Kidney (tissue), 14 donors: ENCODE results near the gene SLC9A4. TPM values are rescaled to one million over a fixed set of nuclear protein-coding genes. Genes with fewer than 3 reads are reported as not detected.

Experiments
- DNase-seq, 5 donors: peaks; one replicate each; pipeline ENCODE4 v3.0.0-alpha.2; 2013 to 2020
- FAIRE-seq: peaks from 2 replicates; lab custom pipeline; 2012; peaks lifted over from hg19 to GRCh38; lab: Jason Lieb, UNC
- H3K27ac ChIP-seq, 2 donors: one replicate each; pipeline ENCODE4 v1.7.0; 2013; ENCODE audit warnings: low read depth in 2 of 2, low read length in 2 of 2, inconsistent platforms in 1 of 2
- H3K27me3 ChIP-seq: one replicate; pipeline ENCODE4 v1.7.1; 2013; ENCODE audit warnings: low read length, inconsistent platforms; ENCODE audit not compliant: control insufficient read depth, insufficient read depth
- H3K36me3 ChIP-seq, 3 donors: one replicate each; pipeline versions ENCODE4 v1.7.0 to v1.7.1; 2013; ENCODE audit warnings: low read length in 3 of 3, control low read depth in 1 of 3, inconsistent platforms in 1 of 3; ENCODE audit not compliant: insufficient read depth in 3 of 3, control insufficient read depth in 2 of 3
- H3K4me1 ChIP-seq, 3 donors: one replicate each; pipeline versions ENCODE4 v1.7.0 to v1.7.1; 2013; ENCODE audit warnings: low read length in 3 of 3, inconsistent platforms in 1 of 3, low read depth in 1 of 3; ENCODE audit not compliant: control insufficient read depth in 2 of 3, insufficient read depth in 2 of 3
- H3K4me3 ChIP-seq, 3 donors: one replicate each; pipeline versions ENCODE4 v1.7.0 to v1.8.1; 2013; ENCODE audit warnings: low read length in 3 of 3, control low read depth in 1 of 3, inconsistent platforms in 1 of 3
- H3K9ac ChIP-seq, 3 donors: one replicate each; pipeline versions ENCODE4 v1.7.0 to v1.7.1; 2013; ENCODE audit warnings: low read length in 3 of 3, control low read depth in 1 of 3, inconsistent platforms in 1 of 3
- H3K9me3 ChIP-seq, 3 donors: one replicate each; pipeline versions ENCODE4 v1.7.0 to v1.7.1; 2013; ENCODE audit warnings: low read length in 3 of 3, control low read depth in 1 of 3, inconsistent platforms in 1 of 3; ENCODE audit not compliant: control insufficient read depth in 2 of 3, insufficient read depth in 1 of 3
- CTCF ChIP-seq: IDR thresholded peaks from 3 replicates; pipeline ENCODE4 v1.5.1; 2012; ENCODE audit warnings: mild to moderate bottlenecking, moderate library complexity, borderline replicate concordance; ENCODE audit not compliant: insufficient read depth; ENCODE audit errors: extremely low read depth
- intact Hi-C: fragments of 100-400 bp; cut with DNase I; formaldehyde crosslinking; loops from one replicate; pipeline ENCODE4 v1.11.1; 2022
- polyA plus RNA-seq: library from polyadenylated mRNA; stranded (reverse); fragments of 350-450 nt; fragmentation: Illumina TruSeq; extraction: RNeasy Lipid Tissue Mini Kit (QIAGEN cat#74804); gene quantifications from one replicate; pipeline ENCODE4 v1.2.3, GENCODE V29; 2014; ENCODE audit warnings: low read depth, low replicate concordance; ENCODE audit not compliant: insufficient read depth
- total RNA-seq: library from RNA; stranded (reverse); fragmentation: NEBNext Ultra II Directional; extraction: Animal tissue kit (Norgen Biotek cat#: 25700); gene quantifications from one replicate; pipeline ENCODE4 v1.2.1, GENCODE V29; 2021
- donor health status: control.
- donor health status: control.
- donor health status: control.
- donor health status: control.
- donor health status: control.
- donor health status: DM: yes; HTN: yes; CAD: no.
- donor health status: Normal renal cell carcinoma (clear cell type).

The SLC9A4 gene
- total and polyA plus RNA-seq, 2 donors from 2014 or later: 2.8 to 10.3 TPM

DNA sequence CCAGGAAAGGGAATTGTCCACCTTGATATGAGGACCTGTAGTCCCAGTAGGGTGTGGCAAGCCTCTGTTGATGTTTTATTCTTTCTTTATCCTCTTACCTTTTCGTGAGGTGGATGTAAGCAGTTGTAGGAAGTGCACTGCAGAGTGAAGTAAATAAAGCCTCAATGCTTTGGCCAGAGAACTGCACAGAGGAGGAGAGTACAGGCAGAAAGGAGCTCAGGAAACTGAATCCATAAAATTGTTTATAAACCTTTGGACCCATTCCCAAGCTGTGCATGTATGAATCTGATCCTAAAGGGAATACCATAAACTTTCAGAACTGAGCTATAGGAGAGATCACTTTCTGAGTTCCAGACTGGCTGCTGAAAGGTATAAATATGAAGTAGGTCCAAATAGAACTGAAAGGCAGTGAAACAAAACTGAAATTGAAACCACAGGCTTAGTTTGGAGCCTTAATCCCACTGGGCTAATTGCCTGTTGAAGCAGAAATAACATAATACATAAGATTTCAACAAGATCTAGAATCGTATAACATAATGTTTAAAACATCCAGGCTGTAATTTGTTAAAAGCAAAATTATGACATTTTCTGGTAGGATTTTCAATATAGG, 17.9 kb upstream of the SLC9A4 start:
- no peak for TF ChIP-seq CTCF
- Histone ChIP-seq H3K4me1 (no peaks in the 10 kb centered on the region), H3K9ac (no peak overlapping the region), H3K4me3 (no peak overlapping the region), H3K27me3 (no peaks in the 10 kb centered on the region), H3K36me3 (no peaks in the 10 kb centered on the region), H3K9me3 (peaks cover 0 to 7% (median 2%) of the 10 kb centered on the region in 3 donors), H3K27ac (no peak overlapping the region)
- no peak for DNase-seq
- intact Hi-C loops: no loop called here
- FAIRE-seq: no peak

DNA sequence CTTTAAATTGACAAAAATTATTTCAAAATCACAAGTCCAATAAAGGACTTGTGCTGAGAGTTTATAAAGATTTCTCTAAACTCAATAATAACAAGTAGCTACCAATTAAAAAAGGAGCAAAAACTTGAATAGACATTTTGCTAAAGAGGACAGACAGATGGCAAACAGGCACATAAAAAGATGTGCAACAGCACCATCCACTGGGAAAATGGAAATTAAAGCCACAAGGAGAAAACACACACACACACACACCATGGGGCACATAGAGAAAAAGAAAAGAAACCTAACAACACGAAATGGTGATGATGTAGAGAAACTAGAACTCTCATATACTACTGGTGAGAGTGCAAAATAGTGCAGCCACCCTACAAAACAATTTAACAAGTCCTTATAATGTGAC, 12.6 kb upstream of the SLC9A4 start:
- FAIRE-seq: no peak
- H3K9me3 ChIP-seq: peaks cover 0 to 7% (median 2%) of the 10 kb centered on the region in 3 donors
- no peak for DNase-seq
- no peak overlapping the region for H3K9ac ChIP-seq
- H3K4me1 ChIP-seq: no peaks in the 10 kb centered on the region
- no peak overlapping the region for H3K27ac ChIP-seq
- H3K36me3 ChIP-seq: no peaks in the 10 kb centered on the region
- intact Hi-C loops: no loop called here
- H3K4me3 ChIP-seq: no peak overlapping the region
- no peaks in the 10 kb centered on the region for H3K27me3 ChIP-seq
- no peak for TF ChIP-seq CTCF

DNA sequence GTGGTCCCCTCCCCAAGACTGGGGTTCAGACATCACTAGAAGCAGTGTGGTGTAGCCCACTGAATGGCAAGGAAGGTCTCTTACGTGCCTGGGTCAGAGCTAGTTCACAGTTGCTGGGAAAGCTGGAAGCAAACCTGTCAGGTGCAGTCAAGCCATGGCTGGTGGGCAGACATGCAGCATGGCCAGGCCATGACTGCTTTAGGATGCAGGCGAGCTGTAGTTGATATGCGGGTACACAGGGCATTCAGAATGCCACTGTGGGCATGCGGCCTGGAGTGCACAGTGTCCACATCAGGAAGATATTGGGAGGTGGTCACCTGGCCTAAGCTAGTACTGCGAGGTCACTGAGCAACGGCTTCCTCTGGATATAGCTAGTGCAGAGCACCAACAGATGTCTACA, 11.8 kb upstream of the SLC9A4 start:
- FAIRE-seq (no peak), DNase-seq (no peak)
- no peak overlapping the region for H3K4me3 ChIP-seq
- H3K9ac ChIP-seq: no peak overlapping the region
- no peaks in the 10 kb centered on the region for H3K27me3 ChIP-seq
- H3K36me3 ChIP-seq: no peaks in the 10 kb centered on the region
- no peaks in the 10 kb centered on the region for H3K9me3 ChIP-seq
- no peak for TF ChIP-seq CTCF
- intact Hi-C loops: no loop called here
- H3K4me1 ChIP-seq: no peaks in the 10 kb centered on the region
- H3K27ac ChIP-seq: no peak overlapping the region

- FAIRE-seq: no peak
- no peaks in the 10 kb centered on the region for H3K9me3 ChIP-seq
- no peaks in the 10 kb centered on the region for H3K4me1 ChIP-seq
- H3K9ac ChIP-seq: no peak overlapping the region
- intact Hi-C loops: no loop called here
- TF ChIP-seq CTCF: no peak
- H3K27me3 ChIP-seq: no peaks in the 10 kb centered on the region
- no peak overlapping the region for H3K4me3 ChIP-seq
- no peak for DNase-seq
- H3K27ac ChIP-seq: no peak overlapping the region
- H3K36me3 ChIP-seq: no peaks in the 10 kb centered on the region
Measured at GRCh38 chr2:102463160-102463559, 9.9 kb upstream of the SLC9A4 start.
